ENCODE data around the gene MLST8. TPM values are rescaled to one million over a fixed set of nuclear protein-coding genes. Genes with fewer than 3 reads are reported as not detected.

The MLST8 gene
- total and polyA plus RNA-seq, 4 donors, result 11.1 to 26.7 (median 20.2) TPM

GRCh38 chr16:2229091-2229490 lies 23.8 kb downstream of the MLST8 start:
- Histone ChIP-seq H3K9ac (ENCODE audit: low read depth in 1 of 2, low read length in 2 of 2) (no peak overlapping the region), H3K27ac (ENCODE audit: low read depth in 1 of 2, low read length in 2 of 2) (no peak overlapping the region), H3K36me3 (ENCODE audit: control insufficient read depth in 4 of 4, insufficient read depth in 3 of 4, low read depth in 1 of 4, low read length in 3 of 4) (peaks cover 0 to 51% (median 26%) of the 10 kb centered on the region in 4 donors), H3K27me3 (ENCODE audit: control insufficient read depth in 4 of 4, insufficient read depth in 4 of 4, low read length in 3 of 4) (no peaks in the 10 kb centered on the region), H3K4me1 (ENCODE audit: control insufficient read depth in 4 of 4, insufficient read depth in 4 of 4, low read length in 3 of 4) (peaks cover 10 to 30% (median 24%) of the 10 kb centered on the region in 4 donors), H3K4me3 (ENCODE audit: low read depth in 1 of 3, low read length in 3 of 3) (no peak overlapping the region), H3K9me3 (ENCODE audit: control insufficient read depth in 4 of 4, low read length in 3 of 4) (no peaks in the 10 kb centered on the region)
- WGBS, result 90% methylated on average over 12 of the region's 12 CpGs
- TF ChIP-seq JUND (IDR thresholded peaks at IDR 0.05), result no peak
- no peak for TF ChIP-seq FOXA1 (IDR thresholded peaks at IDR 0.05)
- no peak for TF ChIP-seq HNF4A (conservative IDR thresholded peaks at IDR 0.05)
- TF ChIP-seq RXRA (IDR thresholded peaks at IDR 0.05), result no peak
- no peak for TF ChIP-seq CTCF (IDR thresholded peaks at IDR 0.05; ENCODE audit: low read depth, low read length, missing input control)
- no peak for TF ChIP-seq ATF3 (IDR thresholded peaks at IDR 0.05)
- no peak for TF ChIP-seq SP1 (IDR thresholded peaks at IDR 0.05)
- no peak for TF ChIP-seq GABPA (IDR thresholded peaks at IDR 0.05 in 1 of 2, conservative IDR thresholded peaks at IDR 0.05 in 1 of 2)
- TF ChIP-seq REST (IDR thresholded peaks at IDR 0.05), result no peak
- no peak for TF ChIP-seq ZBTB33 (IDR thresholded peaks at IDR 0.05)
- no peak for TF ChIP-seq EGR1 (IDR thresholded peaks at IDR 0.05; ENCODE audit: low read depth in 2 of 2)
- no peak for TF ChIP-seq MAX (IDR thresholded peaks at IDR 0.05)
- no peak for TF ChIP-seq RAD21 (IDR thresholded peaks at IDR 0.05)
- TF ChIP-seq HNF4G (IDR thresholded peaks at IDR 0.05), result no peak
- DNase-seq (ENCODE audit: low spot score), result no peak

- 96% methylated on average over 23 of the region's 23 CpGs for WGBS
- no peak overlapping the region for H3K27ac ChIP-seq (ENCODE audit: low read depth in 1 of 2, low read length in 2 of 2)
- peaks cover 0 to 55% (median 28%) of the 10 kb centered on the region in 4 donors for H3K36me3 ChIP-seq (ENCODE audit: control insufficient read depth in 4 of 4, insufficient read depth in 3 of 4, low read depth in 1 of 4, low read length in 3 of 4)
- H3K4me1 ChIP-seq (ENCODE audit: control insufficient read depth in 4 of 4, insufficient read depth in 4 of 4, low read length in 3 of 4), result peaks cover 5 to 23% (median 18%) of the 10 kb centered on the region in 4 donors
- no peak for TF ChIP-seq FOXA2 (IDR thresholded peaks at IDR 0.05)
- TF ChIP-seq YY1 (IDR thresholded peaks at IDR 0.05), result no peak
- no peak for TF ChIP-seq ATF3 (IDR thresholded peaks at IDR 0.05)
- TF ChIP-seq REST (IDR thresholded peaks at IDR 0.05), result no peak
- TF ChIP-seq EGR1 (IDR thresholded peaks at IDR 0.05; ENCODE audit: low read depth in 2 of 2), result no peak
- no peak for TF ChIP-seq RXRA (IDR thresholded peaks at IDR 0.05)
- TF ChIP-seq HNF4G (IDR thresholded peaks at IDR 0.05), result no peak
- no peaks in the 10 kb centered on the region for H3K9me3 ChIP-seq (ENCODE audit: control insufficient read depth in 4 of 4, low read length in 3 of 4)
- DNase-seq (ENCODE audit: low spot score), result no peak
- H3K4me3 ChIP-seq (ENCODE audit: low read depth in 1 of 3, low read length in 3 of 3), result no peak overlapping the region
- H3K27me3 ChIP-seq (ENCODE audit: control insufficient read depth in 4 of 4, insufficient read depth in 4 of 4, low read length in 3 of 4), result no peaks in the 10 kb centered on the region
- H3K9ac ChIP-seq (ENCODE audit: low read depth in 1 of 2, low read length in 2 of 2), result no peak overlapping the region
These were observed 24.5 kb downstream of the MLST8 start for GRCh38 chr16:2229632-2230250.

Data from liver (tissue), 9 donors.